GM19023 (cell line): ENCODE results near the gene SOD2.
"Not testable (repeated sequence)": the region's sequence is repeated elsewhere in the genome, so short reads cannot be mapped to it uniquely, and the experiment has no call there.

ENCODE experiments used
- ATAC-seq: cut with Tn5 transposase; IDR thresholded peaks from one replicate; pipeline ENCODE4 v1.9.1; 2021; ENCODE audit warnings: mild to moderate bottlenecking, moderate library complexity; ENCODE audit not compliant: unreplicated experiment

SOD2 gene

DNA sequence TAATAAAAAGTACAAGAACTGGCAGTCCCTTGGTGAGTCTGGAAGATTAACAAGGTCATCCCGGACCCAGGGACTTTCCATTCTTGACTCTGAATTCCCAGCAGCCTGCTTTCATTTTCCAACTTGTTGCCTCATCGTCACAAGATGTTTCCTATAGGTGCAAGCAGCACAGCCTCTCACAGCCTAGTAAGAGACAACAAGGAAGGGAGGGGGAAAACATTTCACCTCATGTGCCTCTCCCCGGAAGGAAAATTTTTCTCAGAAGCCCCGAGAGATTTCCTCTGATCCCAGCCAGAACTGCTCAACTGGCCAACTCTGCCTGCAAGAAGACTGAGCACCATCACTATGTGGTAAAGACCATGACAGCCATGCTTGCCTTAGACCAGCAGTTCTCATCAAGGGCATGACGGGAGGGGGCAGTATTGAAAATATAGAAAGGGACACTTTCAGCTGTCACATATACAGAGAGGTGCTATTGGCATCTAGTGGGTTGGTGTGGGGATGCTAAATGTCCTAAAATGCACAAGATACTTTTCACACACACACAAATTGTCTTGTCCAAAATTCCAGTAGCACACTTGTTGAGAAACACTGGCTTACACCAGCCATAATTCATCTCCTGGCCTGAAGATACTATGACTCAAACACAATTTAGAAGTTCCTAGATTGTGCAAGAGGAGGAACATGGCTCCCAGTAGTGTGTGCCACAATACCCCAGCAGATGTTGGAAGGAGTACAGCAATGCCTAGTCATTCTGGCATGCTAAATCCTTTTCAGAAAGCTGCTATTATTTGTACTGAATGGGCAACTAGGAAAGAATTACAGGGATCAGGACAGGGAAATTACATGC is 23.4 kb upstream of the SOD2 start:
- ATAC-seq: no peak

DNA sequence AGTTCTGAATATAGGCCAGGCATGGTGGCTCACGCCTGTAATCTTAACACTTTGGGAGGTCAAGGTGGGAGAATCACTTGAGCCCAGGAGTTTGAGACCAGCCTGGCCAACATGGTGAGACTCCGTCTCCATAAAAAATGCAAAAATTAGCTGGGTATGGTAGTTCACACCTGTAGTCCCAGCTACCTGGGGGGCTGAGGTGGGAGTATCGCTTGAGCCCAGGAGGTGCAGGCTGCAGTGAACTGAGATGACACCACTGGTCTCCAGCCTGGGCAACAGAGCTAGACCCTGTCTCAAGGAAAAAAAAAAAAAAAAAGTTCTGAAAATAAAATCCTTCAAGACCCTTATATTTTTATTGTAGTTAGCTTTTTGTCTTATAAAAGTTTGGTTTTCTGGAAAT is 22.6 kb upstream of the SOD2 start:
- ATAC-seq: no peak

- ATAC-seq: no peak
Measured at GRCh38 chr6:159715166-159715565, 22.1 kb upstream of the SOD2 start.

- no peak for ATAC-seq
Measured at GRCh38 chr6:159714404-159714803, 21.4 kb upstream of the SOD2 start.

DNA sequence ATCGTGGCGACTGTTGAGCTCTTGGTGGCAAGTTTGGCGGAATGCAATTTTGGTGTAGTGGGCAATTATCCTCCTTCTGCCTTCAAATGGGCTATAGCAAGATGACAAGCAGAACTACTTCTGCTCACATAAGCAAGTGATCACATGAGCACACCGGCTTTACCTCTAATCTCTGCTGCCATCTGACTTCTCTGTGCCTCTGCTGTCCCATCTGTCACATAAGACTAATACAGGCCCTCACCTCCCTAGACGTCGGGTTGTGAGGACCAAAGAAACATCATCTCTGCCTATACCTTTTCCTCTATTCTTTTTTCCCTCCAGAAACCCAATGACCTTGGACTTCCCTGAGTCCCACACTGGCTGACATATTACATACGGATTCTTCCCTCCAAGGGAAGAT is 20.9 kb upstream of the SOD2 start:
- no peak for ATAC-seq

DNA sequence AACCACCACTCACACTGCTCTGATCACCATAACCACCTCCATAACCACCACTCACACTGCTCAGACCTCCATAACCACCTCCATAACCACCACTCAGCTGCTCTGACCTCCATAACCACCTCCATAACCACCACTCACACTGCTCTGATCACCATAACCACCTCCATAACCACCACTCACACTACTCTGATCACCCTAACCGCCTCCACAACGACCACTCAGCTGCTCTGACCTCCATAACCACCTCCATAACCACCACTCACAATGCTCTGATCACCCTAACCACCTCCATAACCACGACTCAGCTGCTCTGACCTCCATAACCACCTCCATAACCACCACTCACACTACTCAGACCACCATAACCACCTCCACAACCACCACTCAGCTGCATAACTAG is 19.3 kb upstream of the SOD2 start:
- not testable (repeated sequence) for ATAC-seq

GRCh38 chr6:159710603-159711002 is 17.6 kb upstream of the SOD2 start:
- ATAC-seq: not testable (repeated sequence)

GRCh38 chr6:159701413-159701999 is 8.5 kb upstream of the SOD2 start:
- no peak for ATAC-seq

GRCh38 chr6:159700970-159701369 is 7.9 kb upstream of the SOD2 start:
- ATAC-seq: no peak

- no peak for ATAC-seq
Measured at GRCh38 chr6:159695984-159696383, 2.9 kb upstream of the SOD2 start.

DNA sequence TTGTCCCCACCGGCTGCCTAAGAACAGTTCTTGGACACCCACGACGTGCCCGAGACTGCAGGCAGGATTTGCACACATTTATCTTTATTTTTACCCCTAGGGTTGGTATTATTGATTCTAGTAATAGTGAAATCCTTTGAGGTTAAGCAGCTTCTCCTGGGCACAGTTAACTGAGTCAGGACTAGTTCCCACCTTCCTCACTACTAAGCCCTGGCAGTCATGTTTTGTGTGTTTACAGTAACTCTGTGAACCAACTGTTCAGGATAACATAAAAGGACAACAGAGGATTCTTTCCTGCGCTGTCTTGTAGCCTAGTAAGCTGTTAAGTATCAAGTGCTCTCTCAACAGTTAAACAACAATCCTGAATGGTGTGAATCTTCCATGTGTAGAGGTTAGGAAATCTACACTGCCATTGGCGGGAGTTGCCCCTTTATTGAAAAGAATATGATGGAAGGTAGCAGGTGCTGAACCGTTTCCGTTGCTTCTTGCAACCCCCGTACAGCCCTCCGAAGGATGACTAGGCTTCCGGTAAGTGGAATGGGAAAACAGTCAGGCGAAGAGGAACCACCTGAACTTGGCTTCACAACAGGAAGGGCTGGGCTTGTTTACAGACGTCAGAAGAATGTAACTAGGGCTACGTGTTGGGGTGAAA is 979 bp upstream of the SOD2 start:
- ATAC-seq: no peak

GRCh38 chr6:159692303-159693127 is 526 bp downstream of the SOD2 start:
- ATAC-seq: peak; percentile 46

- no peak for ATAC-seq
Measured at GRCh38 chr6:159691963-159692287, 1.1 kb downstream of the SOD2 start.

- ATAC-seq: no peak
Measured at GRCh38 chr6:159691133-159691962, 1.7 kb downstream of the SOD2 start.

DNA sequence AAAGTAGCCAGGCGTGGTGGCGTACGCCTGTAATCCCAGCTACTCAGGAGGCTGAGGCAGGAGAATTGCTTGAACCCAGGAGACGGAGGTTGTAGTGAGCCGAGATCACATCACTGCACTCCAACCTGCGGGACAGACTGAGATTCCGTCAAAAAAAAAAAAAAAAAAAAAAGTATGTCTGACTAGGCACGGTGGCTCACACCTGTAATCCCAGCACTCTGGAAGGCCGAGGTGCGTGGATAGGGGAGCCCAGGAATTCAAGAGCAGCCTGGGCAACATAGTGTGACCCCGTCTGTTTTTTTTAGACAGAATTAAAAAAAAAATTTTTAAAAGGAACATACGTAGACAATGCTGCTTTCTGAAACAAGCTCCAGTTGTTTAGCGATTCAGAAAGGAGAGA is 2.9 kb downstream of the SOD2 start:
- not testable (repeated sequence) for ATAC-seq

DNA sequence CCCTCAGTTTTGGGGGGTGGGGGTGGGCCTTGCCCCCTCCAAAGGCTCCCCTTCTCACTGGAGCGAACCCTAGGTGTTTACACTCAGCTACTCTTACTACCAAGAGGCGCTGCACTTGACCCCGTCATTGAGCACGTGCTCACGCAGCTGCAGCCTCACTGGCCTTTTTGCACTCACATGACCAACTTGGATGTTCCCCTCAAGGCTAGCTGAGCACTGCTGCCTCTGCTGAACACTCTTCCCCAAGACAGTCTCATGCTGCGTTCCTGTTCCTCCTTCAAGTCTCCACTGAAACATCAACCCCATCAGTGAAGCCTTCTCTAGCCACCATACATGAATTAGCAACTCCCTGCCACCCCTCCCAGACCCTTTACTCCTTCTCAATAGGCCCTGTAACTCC is 4.0 kb downstream of the SOD2 start:
- no peak for ATAC-seq

- no peak for ATAC-seq
Measured at GRCh38 chr6:159688266-159688905, 4.7 kb downstream of the SOD2 start.

DNA sequence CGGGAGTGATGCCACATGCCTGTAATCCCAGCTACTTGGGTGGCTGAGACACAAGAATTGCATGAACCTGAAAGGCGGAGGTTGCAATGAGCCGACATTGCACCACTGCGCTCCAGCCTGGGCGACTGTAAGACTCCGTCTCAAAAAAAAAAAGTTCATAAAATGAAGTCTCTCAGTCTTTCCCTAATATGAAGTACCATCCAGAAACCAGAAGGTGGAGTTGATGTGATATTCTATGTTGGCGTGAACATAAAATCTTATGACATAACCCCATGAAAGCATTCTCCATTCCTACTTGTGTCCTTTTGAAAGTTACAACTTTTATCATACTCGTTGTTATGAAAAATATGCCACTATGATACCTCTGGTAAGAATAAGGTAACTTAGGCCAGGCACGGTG is 5.7 kb downstream of the SOD2 start:
- no peak for ATAC-seq

DNA sequence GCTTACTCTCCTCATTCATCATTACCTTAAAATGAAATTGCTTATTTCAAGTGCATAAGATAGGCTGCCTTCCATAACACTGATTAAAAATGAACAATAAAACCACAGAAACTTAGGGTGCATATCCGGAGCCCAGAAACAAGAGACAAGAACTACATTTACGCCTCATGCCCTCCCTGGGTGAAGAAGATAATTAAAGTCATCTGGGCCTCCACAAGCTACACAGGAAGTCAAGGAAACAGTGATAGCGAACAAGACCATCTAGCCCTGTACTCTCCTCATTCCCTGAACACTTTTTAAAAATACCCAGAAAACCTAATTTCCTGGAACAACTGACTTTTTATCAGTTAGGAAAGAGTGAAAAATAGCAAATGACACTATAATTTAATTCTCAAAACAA is 6.3 kb downstream of the SOD2 start:
- ATAC-seq: no peak

DNA sequence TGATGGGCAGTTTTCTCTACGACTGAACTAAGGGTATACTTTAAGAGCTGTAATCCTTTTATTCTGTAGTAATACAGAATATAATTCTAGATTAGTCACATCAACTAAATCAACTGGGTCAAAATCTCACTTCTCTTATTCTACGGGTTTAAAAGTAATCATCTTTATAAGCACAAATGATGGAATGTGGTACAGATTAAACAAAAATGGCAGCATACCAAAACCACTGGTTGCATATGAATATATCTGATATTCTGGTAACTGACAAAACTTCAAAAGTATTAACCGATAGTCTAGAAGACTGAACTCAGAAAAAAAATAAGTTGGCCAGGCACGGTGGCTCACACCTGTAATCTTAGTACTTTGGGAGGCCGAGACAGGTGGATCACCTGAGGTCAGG is 7.0 kb downstream of the SOD2 start:
- no peak for ATAC-seq
